HCT116 (cell line): ENCODE results near the gene NKRF. TPM values are rescaled to one million over a fixed set of nuclear protein-coding genes. Genes with fewer than 3 reads are reported as not detected.

Experiments used
- ATAC-seq: fragments of 200-7000 bp; cut with Tn5 transposase; 2 replicates; pipeline ENCODE4 v1.9.1; 2020; ENCODE audit warnings: mild to moderate bottlenecking, moderate library complexity
- BruUV-seq: library from RNA; stranded (reverse); fragments of 400-500 nt; replicated peaks from 2 replicates; lab custom pipeline; 2021; lab: Mats Ljungman, UMichigan
- CTCF ChIA-PET: fragments of 300-600 bp; sonication (Branson Sonifier 250); formaldehyde crosslinking; loops from one replicate; lab custom pipeline; 2021; ENCODE audit warnings: antibody characterized with exemption; lab: Charles Lee
- POLR2A ChIA-PET: fragments of 300-600, 350-600 bp; sonication (Branson Sonifier 250); formaldehyde crosslinking; loops from one replicate; lab custom pipeline; 2021; ENCODE audit warnings: antibody characterized with exemption; lab: Charles Lee
- RAD21 ChIA-PET, 2 experiments: fragments of 300-600 bp; sonication (Branson Sonifier 250); formaldehyde crosslinking; loops; one replicate each; lab custom pipeline; 2023; ENCODE audit warnings: low total read pairs in 2 of 2; ENCODE audit not compliant: uncharacterized antibody in 2 of 2, unreplicated experiment in 2 of 2, low non-redundant PET in 1 of 2; lab: Charles Lee
- DNase-seq: peaks from one replicate; pipeline ENCODE4 v3.0.0-alpha.2; 2010; ENCODE audit warnings: low read depth, low spot score
- H2AFZ ChIP-seq: fragments of 200-600 bp; shearing (Covaris generic), sonication (generic); 2 replicates; pipeline ENCODE4 v1.6.1; 2017; ENCODE audit warnings: low read depth, mixed run types, mixed read lengths, antibody characterized with exemption, low read length; ENCODE audit not compliant: poor library complexity, severe bottlenecking
- H3K27ac ChIP-seq: 2 replicates; pipeline ENCODE4 v1.5.1; 2012; ENCODE audit warnings: low read depth, low read length
- H3K27me3 ChIP-seq: fragments of 200-600 bp; sonication (generic); 2 replicates; pipeline ENCODE4 v1.6.1; 2016; ENCODE audit warnings: mixed run types, low read length, mixed read lengths; ENCODE audit not compliant: insufficient read depth
- H3K36me3 ChIP-seq, 2 experiments: fragments of 200-500 bp in 1 of 2; fragments of 200-600 bp in 1 of 2; sonication (Bioruptor generic) in 1 of 2; sonication (generic) in 1 of 2; 2 replicates each; pipeline versions ENCODE4 v1.5.1 to v1.6.1; 2014 to 2016; ENCODE audit warnings: low read length in 2 of 2, inconsistent platforms in 1 of 2, mixed read lengths in 1 of 2, mixed run types in 1 of 2; ENCODE audit not compliant: insufficient read depth in 2 of 2, control insufficient read depth in 1 of 2
- H3K4me1 ChIP-seq, 2 experiments: fragments of 200-600 bp in 1 of 2; sonication (generic) in 1 of 2; 2 replicates each; pipeline versions ENCODE4 v1.5.1 to v1.6.1; 2012 to 2017; ENCODE audit warnings: low read length in 2 of 2, inconsistent platforms in 1 of 2, mild to moderate bottlenecking in 1 of 2, mixed read lengths in 1 of 2, mixed run types in 1 of 2, moderate library complexity in 1 of 2; ENCODE audit not compliant: insufficient read depth in 2 of 2, control insufficient read depth in 1 of 2
- H3K4me2 ChIP-seq: fragments of 200-600 bp; sonication (generic); 2 replicates; pipeline ENCODE4 v1.6.1; 2017; ENCODE audit warnings: mixed run types, low read length, mixed read lengths
- H3K4me3 ChIP-seq, 2 experiments: fragments of 200-600 bp in 1 of 2; sonication (generic) in 1 of 2; replicated peaks in 1 of 2; 2 replicates each; pipeline ENCODE4 v1.5.1; 2011 to 2016; ENCODE audit warnings: low read length in 2 of 2, control low read depth in 1 of 2, low read depth in 1 of 2, mild to moderate bottlenecking in 1 of 2, mixed read lengths in 1 of 2, mixed run types in 1 of 2
- H3K79me2 ChIP-seq: fragments of 200-600 bp; sonication (generic); 2 replicates; pipeline ENCODE4 v1.6.1; 2017; ENCODE audit warnings: mild to moderate bottlenecking, mixed run types, low read length, moderate library complexity, mixed read lengths; ENCODE audit not compliant: insufficient read depth
- H3K9ac ChIP-seq: fragments of 200-600 bp; sonication (generic); 2 replicates; pipeline ENCODE4 v1.6.1; 2016; ENCODE audit warnings: low read length, mixed read lengths
- H3K9me2 ChIP-seq: fragments of 200-600 bp; sonication (generic), shearing (Covaris generic); 2 replicates; pipeline ENCODE4 v1.6.1; 2017; ENCODE audit warnings: mixed run types, mild to moderate bottlenecking, moderate library complexity; ENCODE audit not compliant: insufficient read depth
- H3K9me3 ChIP-seq, 2 experiments: fragments of 200-500 bp in 1 of 2; fragments of 200-600 bp in 1 of 2; sonication (Bioruptor generic) in 1 of 2; sonication (generic) in 1 of 2; 2 replicates each; pipeline ENCODE4 v1.6.1; 2014 to 2017; ENCODE audit warnings: low read length in 2 of 2, mixed read lengths in 2 of 2, inconsistent platforms in 1 of 2, low read depth in 1 of 2, mild to moderate bottlenecking in 1 of 2, mixed run types in 1 of 2, moderate library complexity in 1 of 2; ENCODE audit not compliant: control insufficient read depth in 1 of 2, insufficient read depth in 1 of 2
- H4K20me1 ChIP-seq: fragments of 200-600 bp; sonication (generic), shearing (Covaris generic); 2 replicates; pipeline ENCODE4 v1.6.1; 2017; ENCODE audit warnings: mixed run types, mild to moderate bottlenecking, moderate library complexity; ENCODE audit not compliant: insufficient read depth
- CTCF ChIP-seq, 3 experiments: fragments of 200-600 bp in 1 of 3; sonication (generic) in 1 of 3; IDR thresholded peaks in 2 of 3; conservative IDR thresholded peaks in 1 of 3; 2 replicates each; pipeline ENCODE4 v1.5.1; 2012 to 2017; ENCODE audit warnings: low read depth in 2 of 3, low read length in 2 of 3, antibody characterized with exemption in 1 of 3, borderline replicate concordance in 1 of 3, control low read depth in 1 of 3, mild to moderate bottlenecking in 1 of 3, mixed read lengths in 1 of 3, mixed run types in 1 of 3, moderate library complexity in 1 of 3; ENCODE audit not compliant: insufficient read depth in 1 of 3
- EZH2 ChIP-seq: fragments of 200-600 bp; sonication (generic); IDR thresholded peaks from 2 replicates; pipeline ENCODE4 v1.6.1; 2017; ENCODE audit warnings: antibody characterized with exemption, mixed run types
- JUND ChIP-seq: IDR thresholded peaks from 2 replicates; pipeline ENCODE4 v1.6.1; 2012
- MAX ChIP-seq: IDR thresholded peaks from 2 replicates; pipeline ENCODE4 v1.6.1; 2012
- POLR2A ChIP-seq: IDR thresholded peaks from 2 replicates; pipeline ENCODE4 v1.7.0; 2011; ENCODE audit warnings: borderline replicate concordance; ENCODE audit not compliant: insufficient read depth, insufficient read length; ENCODE audit errors: extremely low read depth
- RAD21 ChIP-seq: IDR thresholded peaks from 2 replicates; pipeline ENCODE4 v1.6.1; 2012; ENCODE audit warnings: low read depth, mild to moderate bottlenecking
- REST ChIP-seq: IDR thresholded peaks from 2 replicates; pipeline ENCODE4 v1.6.1; 2012; ENCODE audit warnings: low read depth
- SP1 ChIP-seq: IDR thresholded peaks from 2 replicates; pipeline ENCODE4 v1.6.1; 2012; ENCODE audit warnings: low read depth
- TCF7L2 ChIP-seq: IDR thresholded peaks from 2 replicates; pipeline ENCODE4 v1.7.0; 2011; ENCODE audit warnings: borderline replicate concordance, inconsistent platforms; ENCODE audit not compliant: insufficient read depth, insufficient read length; ENCODE audit errors: extremely low read depth
- ZBTB33 ChIP-seq: IDR thresholded peaks from 2 replicates; pipeline ENCODE4 v1.6.1; 2011; ENCODE audit warnings: mild to moderate bottlenecking, low read length, moderate library complexity; ENCODE audit not compliant: insufficient replicate concordance; ENCODE audit errors: extremely low read depth
- ZFX ChIP-seq: fragments of 450-650 bp; IDR thresholded peaks from 2 replicates; pipeline ENCODE4 v1.6.1; 2017
- ZNF274 ChIP-seq: fragments of 200-500 bp; sonication (Bioruptor generic); IDR thresholded peaks from 2 replicates; pipeline ENCODE4 v1.6.1; 2014; ENCODE audit warnings: mild to moderate bottlenecking, low read depth, low read length, inconsistent platforms
- intact Hi-C: fragments of 100-400 bp; cut with micrococcal nuclease; formaldehyde crosslinking; loops from 2 replicates; pipeline ENCODE4 v1.10.0; 2022
- total RNA-seq: library from RNA; stranded (reverse); gene quantifications from one replicate; pipeline ENCODE4 v1.2.1, GENCODE V29; 2021; ENCODE audit not compliant: unreplicated experiment

NKRF gene
- total RNA-seq, 1 experiment from 2014 or later, result 22.8 TPM

- Histone ChIP-seq H3K9ac (no peak overlapping the region), H3K79me2 (no peaks in the 10 kb centered on the region), H3K4me1 (no peaks in the 10 kb centered on the region), H3K4me2 (no peak overlapping the region), H3K27ac (no peak overlapping the region), H3K27me3 (no peaks in the 10 kb centered on the region), H3K36me3 (no peaks in the 10 kb centered on the region), H2AFZ (no peak overlapping the region), H3K9me3 (no peaks in the 10 kb centered on the region), H3K4me3 (no peak overlapping the region), H3K9me2 (no peaks in the 10 kb centered on the region), H4K20me1 (no peaks in the 10 kb centered on the region)
- ChIA-PET RAD21 (no interaction called here), CTCF (no interaction called here), POLR2A (no interaction called here)
- TF ChIP-seq EZH2, result no peak
- ATAC-seq (no peak), DNase-seq (no peak)
- intact Hi-C loops, result no loop called here
- BruUV-seq, result no TSS peak
Observed at GRCh38 chrX:119617517-119618164, 11.4 kb upstream of the NKRF start.

- Histone ChIP-seq H3K27me3 (no peaks in the 10 kb centered on the region), H3K79me2 (no peaks in the 10 kb centered on the region), H3K4me1 (no peaks in the 10 kb centered on the region), H3K27ac (no peak overlapping the region), H4K20me1 (no peaks in the 10 kb centered on the region), H3K9me2 (no peaks in the 10 kb centered on the region), H3K36me3 (no peaks in the 10 kb centered on the region), H3K9me3 (no peaks in the 10 kb centered on the region), H3K4me2 (no peak overlapping the region), H3K4me3 (no peak overlapping the region), H2AFZ (no peak overlapping the region), H3K9ac (no peak overlapping the region)
- RAD21 ChIA-PET, result no interaction called here
- POLR2A ChIA-PET, result no interaction called here
- CTCF ChIA-PET, result no interaction called here
- BruUV-seq, result no TSS peak
- no peak for ATAC-seq
- intact Hi-C loops, result no loop called here
- DNase-seq, result no peak
- no peak for TF ChIP-seq SP1
- TF ChIP-seq JUND, result no peak
- TF ChIP-seq RAD21, result no peak
- TF ChIP-seq ZBTB33, result no peak
- TF ChIP-seq ZNF274, result no peak
- no peak for TF ChIP-seq CTCF (IDR thresholded peaks at IDR 0.05 in 2 of 3, conservative IDR thresholded peaks at IDR 0.05 in 1 of 3; ENCODE audit: borderline replicate concordance in 1 of 3, insufficient read depth in 1 of 3, low read depth in 2 of 3, low read length in 2 of 3)
- TF ChIP-seq POLR2A, result no peak
- no peak for TF ChIP-seq REST
- no peak for TF ChIP-seq TCF7L2
- TF ChIP-seq ZFX, result no peak
- no peak for TF ChIP-seq MAX
Observed at GRCh38 chrX:119614776-119615175, 8.6 kb upstream of the NKRF start.
